HG02885 (cell line): Measurements from ENCODE around the gene GALNT7.

Experiments
- ATAC-seq: cut with Tn5 transposase; IDR thresholded peaks from one replicate; pipeline ENCODE4 v1.9.1; 2021; ENCODE audit warnings: mild to moderate bottlenecking; ENCODE audit not compliant: unreplicated experiment, poor library complexity

GALNT7 gene

GRCh38 chr4:173332963-173333657 is 164.5 kb downstream of the GALNT7 start:
- ATAC-seq = no peak

- peak; percentile 5 for ATAC-seq
Measured at GRCh38 chr4:173333658-173334084, 165.1 kb downstream of the GALNT7 start.

- ATAC-seq = peak; percentile 91
Measured at GRCh38 chr4:173334085-173334890, 165.7 kb downstream of the GALNT7 start, which contains the start of gene HMGB2. HMGB2 (minus strand) TSS chr4:173334358; CDS start chr4:173333649, 709 bp downstream.

DNA sequence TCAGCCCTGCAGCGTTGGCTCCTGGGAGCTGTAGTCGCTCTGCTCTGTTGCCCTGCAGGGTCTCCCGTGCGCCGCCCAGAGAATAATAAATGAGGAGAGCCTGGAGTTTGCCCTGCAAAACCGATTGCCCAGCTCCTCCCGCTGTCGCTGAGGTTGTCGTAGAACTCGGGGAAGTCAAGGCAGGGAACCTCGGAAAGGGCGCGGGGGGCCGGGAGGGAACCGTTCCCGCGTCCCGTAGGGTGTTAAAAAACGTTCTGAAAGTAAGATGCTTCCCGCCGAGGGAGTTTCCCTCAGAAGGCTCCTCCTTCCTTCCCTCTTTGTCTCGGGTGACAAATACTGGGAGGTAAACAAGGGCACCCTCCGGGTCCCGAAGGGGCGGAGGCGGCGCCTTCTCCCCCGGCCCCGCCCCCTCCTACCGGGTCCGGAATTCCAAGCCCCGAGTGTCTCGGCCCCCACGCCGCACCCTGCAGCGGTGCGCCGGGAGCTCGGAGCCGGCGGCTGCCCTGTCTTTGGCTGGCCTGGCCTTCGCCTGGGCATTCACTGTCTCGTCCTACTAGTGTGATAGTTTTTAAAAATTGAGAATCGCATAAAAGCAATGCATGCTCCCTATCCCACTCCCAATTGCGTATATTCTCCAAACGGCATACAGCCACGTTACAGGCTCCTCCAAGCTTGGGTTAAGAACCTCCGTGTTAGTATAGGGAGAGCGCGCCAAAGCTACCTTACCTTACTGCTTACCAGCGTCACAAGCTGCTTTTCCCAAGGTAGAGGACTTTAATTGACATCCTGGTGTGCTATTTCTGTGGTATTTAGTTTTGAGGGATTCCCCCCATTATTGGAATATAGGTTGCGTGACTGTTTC is 166.5 kb downstream of the GALNT7 start:
- ATAC-seq = peak; percentile 38

DNA sequence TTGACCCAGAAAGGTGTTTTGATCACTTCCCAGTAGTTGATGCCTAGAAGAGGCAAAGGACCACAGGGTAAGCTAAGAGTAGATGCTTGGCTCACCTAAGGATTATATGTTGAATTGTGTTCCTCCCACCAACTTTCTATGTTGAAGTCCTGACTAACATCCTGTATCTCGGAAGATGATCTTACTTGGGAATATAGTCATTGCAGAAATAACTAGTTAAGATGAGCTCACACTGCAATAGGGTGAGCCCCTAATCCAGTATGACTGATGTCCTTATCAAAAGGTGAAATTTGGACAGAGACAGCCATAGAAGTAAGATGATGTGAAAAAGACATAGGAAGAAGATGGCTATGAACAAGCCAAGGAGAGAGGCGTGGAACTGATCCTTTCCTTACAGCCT is 168.9 kb downstream of the GALNT7 start:
- ATAC-seq = no peak

DNA sequence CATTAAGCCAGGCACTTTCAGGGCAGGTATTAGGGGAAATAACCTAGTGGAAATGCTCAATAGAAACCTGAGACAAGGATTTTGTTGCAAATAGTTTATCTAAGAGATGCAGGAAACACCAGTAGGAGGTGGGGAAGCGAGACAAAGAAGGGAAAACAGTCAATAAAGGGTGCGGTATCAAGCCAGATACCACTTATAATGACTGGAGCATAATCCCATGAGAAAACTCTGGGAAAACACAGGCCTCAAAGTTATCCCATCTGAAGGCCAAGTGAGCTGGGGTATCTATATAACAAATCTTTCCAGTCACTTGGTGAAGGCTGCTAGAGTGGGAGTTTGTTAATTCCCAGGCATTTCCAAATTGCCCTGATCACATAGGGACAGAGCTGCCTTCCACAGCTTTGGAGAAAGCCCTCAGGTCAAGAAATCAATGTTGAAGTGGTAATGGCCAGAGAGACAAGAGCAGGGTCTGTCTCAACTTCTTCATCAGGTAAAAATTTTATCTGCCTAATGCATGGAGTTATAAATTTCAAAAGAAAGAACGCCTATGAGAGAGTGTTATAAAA is 175.3 kb downstream of the GALNT7 start:
- ATAC-seq = no peak

GRCh38 chr4:173345648-173346047 is 177.0 kb downstream of the GALNT7 start:
- ATAC-seq = no peak

GRCh38 chr4:173346074-173346473 is 177.5 kb downstream of the GALNT7 start:
- ATAC-seq = no peak

DNA sequence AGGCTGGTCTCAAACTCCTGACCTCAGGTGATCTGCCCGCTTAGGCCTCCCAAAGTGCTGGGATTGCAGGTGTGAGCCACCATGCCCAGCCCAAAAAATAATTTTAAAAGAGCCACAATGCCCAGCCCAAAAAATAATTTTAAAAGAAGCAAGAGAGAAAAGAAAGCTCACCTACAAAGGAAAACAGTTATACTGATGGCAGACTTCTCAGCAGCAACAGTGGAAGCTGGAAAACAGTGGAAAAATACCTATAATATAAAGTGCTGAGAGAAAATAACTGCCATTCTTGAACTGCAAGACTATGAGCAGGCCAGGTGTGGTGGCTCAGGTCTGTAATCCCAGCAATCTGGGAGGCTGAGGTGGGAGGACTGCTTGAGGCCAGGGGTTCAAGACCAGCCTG is 178.9 kb downstream of the GALNT7 start:
- ATAC-seq = no peak

DNA sequence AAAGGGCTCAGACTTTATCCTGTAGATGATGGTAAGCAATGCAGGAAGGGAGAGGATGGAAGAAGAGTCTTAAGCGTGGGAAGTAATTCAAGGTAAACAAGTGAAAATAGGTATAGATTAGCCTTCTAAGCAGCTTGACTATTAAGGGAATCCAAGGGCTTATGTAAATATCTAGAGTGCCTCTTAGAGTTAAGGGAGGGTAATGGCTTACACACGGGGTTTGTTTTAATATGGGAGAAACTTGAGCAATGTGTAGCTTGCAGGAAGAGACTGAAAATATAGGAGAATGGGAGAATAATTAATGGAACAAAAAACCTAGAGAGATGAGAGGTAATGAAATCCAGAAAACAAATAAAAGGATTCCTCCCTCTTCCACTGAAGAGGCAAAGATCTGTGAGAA is 189.3 kb downstream of the GALNT7 start:
- ATAC-seq = no peak

DNA sequence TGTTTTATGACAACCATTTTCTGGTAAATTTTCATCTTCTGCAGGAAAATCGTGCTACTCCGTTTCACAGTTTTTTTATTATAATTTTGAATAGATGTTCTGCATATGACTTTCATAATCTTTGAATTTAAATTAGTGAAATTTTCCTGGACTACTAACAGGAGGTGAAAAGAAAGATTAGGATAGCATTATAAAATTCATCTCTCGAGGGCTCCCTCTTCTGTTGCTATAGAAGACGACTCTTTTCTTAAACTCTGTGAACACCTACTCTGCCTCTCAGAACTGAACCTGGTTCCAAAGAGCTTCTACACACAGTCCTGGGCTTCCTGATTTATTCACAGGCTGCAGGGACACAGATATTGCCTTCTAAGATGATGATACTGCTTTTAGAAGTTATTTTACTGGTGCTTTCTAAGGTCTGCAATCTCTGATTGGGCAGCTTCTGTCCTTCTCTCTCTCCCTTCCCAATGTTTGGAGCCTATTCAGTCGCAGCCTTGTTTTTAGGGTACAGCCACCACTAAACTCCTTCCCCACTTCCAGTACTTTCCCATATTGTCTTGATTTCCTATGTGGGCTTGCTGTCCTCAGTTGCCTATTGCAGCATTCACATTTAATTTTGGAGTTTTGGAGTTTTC is 192.1 kb downstream of the GALNT7 start:
- peak; percentile 61 for ATAC-seq

GRCh38 chr4:173362666-173363065 is 194.1 kb downstream of the GALNT7 start:
- ATAC-seq = no peak

DNA sequence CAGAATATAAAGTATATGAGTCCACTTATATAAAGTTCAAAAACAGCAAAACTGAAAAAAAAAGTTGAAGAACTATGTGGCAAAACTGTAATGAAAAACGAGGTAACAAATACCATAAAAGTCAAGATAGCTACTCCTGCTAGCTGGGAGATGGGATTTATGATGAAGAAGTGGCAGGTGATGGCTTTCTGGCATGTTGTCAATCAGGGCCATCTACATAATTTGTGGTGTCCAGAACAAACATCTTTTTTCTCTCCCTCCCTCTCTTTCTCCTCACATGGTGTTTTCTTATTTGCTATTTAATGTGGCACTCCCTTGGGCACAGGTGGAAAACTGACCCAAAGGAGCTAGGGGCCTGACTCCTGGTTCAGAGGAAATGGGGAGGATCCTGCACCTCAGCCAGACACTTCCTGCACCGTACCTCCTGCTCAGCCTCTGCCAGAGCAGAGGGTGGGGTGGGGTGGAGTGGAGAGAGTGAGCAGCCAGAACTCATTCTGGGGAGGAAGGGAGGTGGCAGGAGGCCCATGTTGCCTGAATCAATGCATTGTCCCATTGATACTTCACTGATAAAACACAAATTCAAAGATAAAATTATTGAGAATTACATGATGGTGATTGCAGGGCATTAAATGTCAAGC is 196.9 kb downstream of the GALNT7 start:
- ATAC-seq = no peak

DNA sequence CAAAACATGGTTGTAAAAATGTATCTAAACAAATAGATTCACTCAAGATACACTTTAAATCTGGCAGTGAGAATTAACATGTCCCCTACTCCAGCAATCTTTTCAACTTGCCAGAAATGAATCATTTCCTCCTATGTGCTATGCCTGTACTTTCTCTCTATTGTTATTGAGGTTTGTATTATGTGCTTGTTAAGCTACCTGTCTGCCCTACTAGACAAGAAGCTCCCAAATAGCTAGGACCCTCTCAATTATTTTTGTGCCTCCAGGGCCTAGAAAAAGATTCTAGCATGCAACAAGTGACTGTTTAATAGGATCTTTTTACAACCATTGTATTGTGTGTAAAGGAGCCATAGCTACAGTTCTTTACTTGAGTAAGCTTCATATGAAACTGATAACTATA is 198.7 kb downstream of the GALNT7 start:
- peak; percentile 22 for ATAC-seq

GRCh38 chr4:173367946-173368345 is 199.3 kb downstream of the GALNT7 start:
- no peak for ATAC-seq

- peak; percentile 3 for ATAC-seq
Measured at GRCh38 chr4:173370130-173370476, 201.5 kb downstream of the GALNT7 start.

- ATAC-seq = peak; percentile 74
Measured at GRCh38 chr4:173370477-173371291, 202.1 kb downstream of the GALNT7 start, which contains the start of gene SAP30. SAP30 (plus strand) TSS chr4:173370954; CDS start chr4:173371183, 229 bp downstream.
